ENCODE data around the gene OVOL2. TPM values are rescaled to one million over a fixed set of nuclear protein-coding genes. Genes with fewer than 3 reads are reported as not detected.

Gene OVOL2
- total and polyA plus RNA-seq, 10 of the 15 experiments (the other 5 are each of a cell fraction or from before 2014, with no cell fraction given) = not detected

DNA sequence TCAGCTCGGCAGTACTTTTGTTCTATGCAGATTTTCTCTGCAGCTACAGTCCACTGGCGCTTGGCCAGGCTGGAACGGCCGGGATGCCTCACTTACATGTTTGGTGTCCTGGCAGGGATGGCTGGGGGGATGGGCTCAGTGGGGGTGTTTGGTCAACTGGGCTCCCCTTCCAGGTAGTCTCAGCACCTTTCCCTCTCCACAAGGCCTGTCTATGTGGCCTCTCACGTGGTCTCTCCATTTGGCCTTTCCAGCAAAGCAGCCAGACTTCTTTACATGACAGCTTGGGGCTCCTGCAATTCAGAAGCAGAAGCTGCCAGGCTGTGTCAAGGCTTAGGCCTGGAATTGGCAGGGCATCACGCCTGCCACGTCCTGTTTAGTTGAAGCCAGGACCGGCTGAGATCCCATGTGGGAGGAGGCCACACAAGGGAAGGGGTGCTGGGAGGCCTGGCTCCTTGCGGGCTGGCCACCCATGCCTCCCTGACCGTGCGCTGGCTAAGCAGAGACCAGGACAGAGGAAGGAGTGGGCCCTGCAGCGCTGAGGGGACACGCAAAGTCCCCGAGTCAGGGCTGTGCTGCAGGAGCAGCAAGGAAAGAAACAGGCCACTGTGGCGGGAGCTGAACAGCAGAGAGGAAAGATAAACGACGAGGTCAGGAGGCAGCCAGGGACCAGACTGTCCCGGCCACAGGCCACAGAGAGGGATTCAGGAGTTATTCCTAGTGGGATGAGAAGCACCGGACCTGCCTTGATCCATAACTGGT lies 50.0 kb downstream of the OVOL2 start (continued):
- TF ChIP-seq, protein P1, sequence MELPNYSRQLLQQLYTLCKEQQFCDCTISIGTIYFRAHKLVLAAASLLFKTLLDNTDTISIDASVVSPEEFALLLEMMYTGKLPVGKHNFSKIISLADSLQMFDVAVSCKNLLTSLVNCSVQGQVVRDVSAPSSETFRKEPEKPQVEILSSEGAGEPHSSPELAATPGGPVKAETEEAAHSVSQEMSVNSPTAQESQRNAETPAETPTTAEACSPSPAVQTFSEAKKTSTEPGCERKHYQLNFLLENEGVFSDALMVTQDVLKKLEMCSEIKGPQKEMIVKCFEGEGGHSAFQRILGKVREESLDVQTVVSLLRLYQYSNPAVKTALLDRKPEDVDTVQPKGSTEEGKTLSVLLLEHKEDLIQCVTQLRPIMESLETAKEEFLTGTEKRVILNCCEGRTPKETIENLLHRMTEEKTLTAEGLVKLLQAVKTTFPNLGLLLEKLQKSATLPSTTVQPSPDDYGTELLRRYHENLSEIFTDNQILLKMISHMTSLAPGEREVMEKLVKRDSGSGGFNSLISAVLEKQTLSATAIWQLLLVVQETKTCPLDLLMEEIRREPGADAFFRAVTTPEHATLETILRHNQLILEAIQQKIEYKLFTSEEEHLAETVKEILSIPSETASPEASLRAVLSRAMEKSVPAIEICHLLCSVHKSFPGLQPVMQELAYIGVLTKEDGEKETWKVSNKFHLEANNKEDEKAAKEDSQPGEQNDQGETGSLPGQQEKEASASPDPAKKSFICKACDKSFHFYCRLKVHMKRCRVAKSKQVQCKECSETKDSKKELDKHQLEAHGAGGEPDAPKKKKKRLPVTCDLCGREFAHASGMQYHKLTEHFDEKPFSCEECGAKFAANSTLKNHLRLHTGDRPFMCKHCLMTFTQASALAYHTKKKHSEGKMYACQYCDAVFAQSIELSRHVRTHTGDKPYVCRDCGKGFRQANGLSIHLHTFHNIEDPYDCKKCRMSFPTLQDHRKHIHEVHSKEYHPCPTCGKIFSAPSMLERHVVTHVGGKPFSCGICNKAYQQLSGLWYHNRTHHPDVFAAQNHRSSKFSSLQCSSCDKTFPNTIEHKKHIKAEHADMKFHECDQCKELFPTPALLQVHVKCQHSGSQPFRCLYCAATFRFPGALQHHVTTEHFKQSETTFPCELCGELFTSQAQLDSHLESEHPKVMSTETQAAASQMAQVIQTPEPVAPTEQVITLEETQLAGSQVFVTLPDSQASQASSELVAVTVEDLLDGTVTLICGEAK (IDR thresholded peaks at IDR 0.05; ENCODE audit: borderline replicate concordance) = no peak
- TF ChIP-seq LARP7 (IDR thresholded peaks at IDR 0.05) = no peak
- TF ChIP-seq CBFB (IDR thresholded peaks at IDR 0.05; ENCODE audit: low read depth) = no peak
- TF ChIP-seq, protein P2, sequence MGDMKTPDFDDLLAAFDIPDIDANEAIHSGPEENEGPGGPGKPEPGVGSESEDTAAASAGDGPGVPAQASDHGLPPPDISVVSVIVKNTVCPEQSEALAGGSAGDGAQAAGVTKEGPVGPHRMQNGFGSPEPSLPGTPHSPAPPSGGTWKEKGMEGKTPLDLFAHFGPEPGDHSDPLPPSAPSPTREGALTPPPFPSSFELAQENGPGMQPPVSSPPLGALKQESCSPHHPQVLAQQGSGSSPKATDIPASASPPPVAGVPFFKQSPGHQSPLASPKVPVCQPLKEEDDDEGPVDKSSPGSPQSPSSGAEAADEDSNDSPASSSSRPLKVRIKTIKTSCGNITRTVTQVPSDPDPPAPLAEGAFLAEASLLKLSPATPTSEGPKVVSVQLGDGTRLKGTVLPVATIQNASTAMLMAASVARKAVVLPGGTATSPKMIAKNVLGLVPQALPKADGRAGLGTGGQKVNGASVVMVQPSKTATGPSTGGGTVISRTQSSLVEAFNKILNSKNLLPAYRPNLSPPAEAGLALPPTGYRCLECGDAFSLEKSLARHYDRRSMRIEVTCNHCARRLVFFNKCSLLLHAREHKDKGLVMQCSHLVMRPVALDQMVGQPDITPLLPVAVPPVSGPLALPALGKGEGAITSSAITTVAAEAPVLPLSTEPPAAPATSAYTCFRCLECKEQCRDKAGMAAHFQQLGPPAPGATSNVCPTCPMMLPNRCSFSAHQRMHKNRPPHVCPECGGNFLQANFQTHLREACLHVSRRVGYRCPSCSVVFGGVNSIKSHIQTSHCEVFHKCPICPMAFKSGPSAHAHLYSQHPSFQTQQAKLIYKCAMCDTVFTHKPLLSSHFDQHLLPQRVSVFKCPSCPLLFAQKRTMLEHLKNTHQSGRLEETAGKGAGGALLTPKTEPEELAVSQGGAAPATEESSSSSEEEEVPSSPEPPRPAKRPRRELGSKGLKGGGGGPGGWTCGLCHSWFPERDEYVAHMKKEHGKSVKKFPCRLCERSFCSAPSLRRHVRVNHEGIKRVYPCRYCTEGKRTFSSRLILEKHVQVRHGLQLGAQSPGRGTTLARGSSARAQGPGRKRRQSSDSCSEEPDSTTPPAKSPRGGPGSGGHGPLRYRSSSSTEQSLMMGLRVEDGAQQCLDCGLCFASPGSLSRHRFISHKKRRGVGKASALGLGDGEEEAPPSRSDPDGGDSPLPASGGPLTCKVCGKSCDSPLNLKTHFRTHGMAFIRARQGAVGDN (IDR thresholded peaks at IDR 0.05) = no peak
- TF ChIP-seq SIN3A (IDR thresholded peaks at IDR 0.05; ENCODE audit: low read depth, low read length) = no peak
- TF ChIP-seq ZNF622 (IDR thresholded peaks at IDR 0.05) = no peak
